DOHH2 (cell line): Measurements from ENCODE around the gene TRABD.

ENCODE experiments used
- H3F3A ChIP-seq: fragments of 200-600 bp; sonication (generic), shearing (Covaris generic); 2 replicates; pipeline ENCODE4 v1.6.0; 2016; ENCODE audit warnings: antibody characterized with exemption, mild to moderate bottlenecking; ENCODE audit not compliant: control insufficient read depth, insufficient read depth
- H3K27ac ChIP-seq: fragments of 200-600 bp; sonication (generic); 2 replicates; pipeline ENCODE4 v1.5.1; 2014; ENCODE audit warnings: low read depth, mild to moderate bottlenecking, low read length, moderate library complexity
- H3K27me3 ChIP-seq: fragments of 200-600 bp; sonication (generic); 2 replicates; pipeline ENCODE4 v1.6.1; 2014; ENCODE audit warnings: mild to moderate bottlenecking, low read length, mixed read lengths; ENCODE audit not compliant: control insufficient read depth
- H3K36me3 ChIP-seq: fragments of 200-600 bp; sonication (generic); 2 replicates; pipeline ENCODE4 v1.6.1; 2014; ENCODE audit warnings: mild to moderate bottlenecking, low read length, moderate library complexity, mixed read lengths; ENCODE audit not compliant: control insufficient read depth
- H3K4me1 ChIP-seq: fragments of 200-600 bp; sonication (generic); 2 replicates; pipeline ENCODE4 v1.6.1; 2014; ENCODE audit warnings: mild to moderate bottlenecking, low read length, mixed read lengths; ENCODE audit not compliant: control insufficient read depth
- H3K4me2 ChIP-seq: fragments of 200-600 bp; sonication (generic); 2 replicates; pipeline ENCODE4 v1.6.0; 2014; ENCODE audit warnings: mild to moderate bottlenecking, low read length, moderate library complexity
- H3K4me3 ChIP-seq: fragments of 200-600 bp; sonication (generic); 2 replicates; pipeline ENCODE4 v1.5.1; 2014; ENCODE audit warnings: mild to moderate bottlenecking, low read length, mixed read lengths
- H3K79me2 ChIP-seq: fragments of 200-600 bp; sonication (generic); 2 replicates; pipeline ENCODE4 v1.6.1; 2014; ENCODE audit warnings: mild to moderate bottlenecking, low read length, mixed read lengths; ENCODE audit not compliant: control insufficient read depth
- H3K9me2 ChIP-seq: fragments of 200-600 bp; sonication (generic); replicated peaks from 2 replicates; pipeline ENCODE4 v1.6.1; 2014; ENCODE audit warnings: mild to moderate bottlenecking, low read length, mixed read lengths; ENCODE audit not compliant: control insufficient read depth
- H3K9me3 ChIP-seq: fragments of 200-600 bp; sonication (generic); 2 replicates; pipeline ENCODE4 v1.6.1; 2014; ENCODE audit warnings: antibody characterized with exemption, low read length, mixed read lengths; ENCODE audit not compliant: control insufficient read depth, insufficient read depth
- H4K20me1 ChIP-seq: fragments of 200-600 bp; sonication (generic); 2 replicates; pipeline ENCODE4 v1.6.0; 2014; ENCODE audit warnings: low read depth, mild to moderate bottlenecking, antibody characterized with exemption, low read length, moderate library complexity; ENCODE audit not compliant: control insufficient read depth, insufficient read depth
- CTCF ChIP-seq: fragments of 200-600 bp; sonication (generic); IDR thresholded peaks from one replicate; pipeline ENCODE4 v1.5.1; 2014; ENCODE audit warnings: antibody characterized with exemption, mild to moderate bottlenecking, low read depth, low read length; ENCODE audit not compliant: poor library complexity, severe bottlenecking
- EZH2phosphoT487 ChIP-seq: fragments of 200-600 bp; sonication (generic); IDR thresholded peaks from 2 replicates; pipeline ENCODE4 v1.6.1; 2017; ENCODE audit warnings: borderline replicate concordance, mild to moderate bottlenecking, antibody characterized with exemption, low read length, moderate library complexity, mixed read lengths

Gene TRABD

DNA sequence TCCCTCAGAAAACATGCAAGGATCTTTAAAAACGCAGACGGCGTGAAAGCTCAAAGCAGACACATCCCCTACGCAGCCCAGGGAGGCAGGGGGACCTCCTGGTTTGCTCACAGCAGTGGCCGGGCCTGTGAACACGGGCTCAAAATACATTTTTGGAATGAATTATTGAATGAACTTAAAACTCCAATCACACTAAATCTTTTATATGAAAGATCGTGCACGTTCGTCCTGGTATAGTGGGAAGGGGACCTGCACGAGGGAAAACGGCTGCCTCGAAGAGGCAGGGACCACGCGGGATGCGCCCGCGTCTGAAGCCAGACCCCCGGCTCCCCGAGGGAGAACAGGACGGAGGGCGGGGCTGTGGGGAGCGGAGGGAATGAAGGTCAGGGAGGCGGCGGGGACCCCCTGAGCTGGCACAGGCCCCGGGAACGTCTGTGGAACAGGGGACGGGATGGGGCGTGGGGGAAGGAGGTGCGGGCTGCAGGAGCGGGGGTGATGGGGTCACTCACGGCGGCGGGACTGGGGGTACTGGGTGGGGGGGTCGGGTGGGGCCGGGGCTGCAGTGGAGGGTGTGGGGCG, 16.4 kb upstream of the TRABD start:
- H4K20me1 ChIP-seq, result no peaks in the 10 kb centered on the region
- TF ChIP-seq EZH2phosphoT487 (peak; percentile 75; the same call in 1 of the 2 replicates), CTCF (no peak)
- H3K4me3 ChIP-seq, result no peak overlapping the region
- H3K36me3 ChIP-seq, result no peaks in the 10 kb centered on the region
- peaks cover 3% of the 10 kb centered on the region; the same call in 1 of the 2 replicates for H3F3A ChIP-seq
- H3K79me2 ChIP-seq, result no peaks in the 10 kb centered on the region
- no peaks in the 10 kb centered on the region; the same call in 1 of the 2 replicates for H3K9me3 ChIP-seq
- H3K27me3 ChIP-seq, result peaks cover 19% of the 10 kb centered on the region
- no peak overlapping the region for H3K4me2 ChIP-seq
- H3K27ac ChIP-seq, result no peak overlapping the region
- no peaks in the 10 kb centered on the region for H3K9me2 ChIP-seq
- H3K4me1 ChIP-seq, result peaks cover 14% of the 10 kb centered on the region

DNA sequence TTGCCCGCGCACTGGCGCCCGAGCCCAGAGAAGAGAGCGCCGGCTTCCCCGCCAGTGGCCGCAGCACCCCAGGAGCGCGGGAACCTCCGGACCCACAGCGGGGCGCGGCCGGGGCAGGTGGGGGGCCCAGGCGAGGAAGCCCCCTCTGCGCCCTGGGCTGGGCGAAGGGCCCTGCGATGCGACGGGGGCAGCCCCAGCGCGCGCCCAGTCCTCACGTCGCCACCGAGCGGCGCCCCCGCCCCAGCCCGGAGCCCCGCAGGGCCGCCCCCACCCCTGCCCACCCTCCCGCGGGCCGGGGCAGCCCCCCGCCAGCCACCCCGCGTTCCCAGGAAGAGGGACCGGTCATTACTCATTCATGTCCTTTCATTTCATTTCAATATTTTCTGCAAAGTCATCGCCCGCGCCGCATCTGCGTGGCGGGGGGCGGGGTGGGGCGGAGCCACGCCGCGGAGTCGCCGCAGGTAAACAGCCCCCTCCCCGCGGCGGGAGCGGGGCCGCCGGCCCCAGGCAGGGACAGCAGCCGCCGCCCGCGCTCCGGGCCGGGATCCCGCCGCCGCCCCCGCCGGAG, 15.9 kb upstream of the TRABD start:
- Histone ChIP-seq H3K27me3 (peaks cover 19% of the 10 kb centered on the region), H3K4me2 (no peak overlapping the region), H3K4me1 (peaks cover 14% of the 10 kb centered on the region)

DNA sequence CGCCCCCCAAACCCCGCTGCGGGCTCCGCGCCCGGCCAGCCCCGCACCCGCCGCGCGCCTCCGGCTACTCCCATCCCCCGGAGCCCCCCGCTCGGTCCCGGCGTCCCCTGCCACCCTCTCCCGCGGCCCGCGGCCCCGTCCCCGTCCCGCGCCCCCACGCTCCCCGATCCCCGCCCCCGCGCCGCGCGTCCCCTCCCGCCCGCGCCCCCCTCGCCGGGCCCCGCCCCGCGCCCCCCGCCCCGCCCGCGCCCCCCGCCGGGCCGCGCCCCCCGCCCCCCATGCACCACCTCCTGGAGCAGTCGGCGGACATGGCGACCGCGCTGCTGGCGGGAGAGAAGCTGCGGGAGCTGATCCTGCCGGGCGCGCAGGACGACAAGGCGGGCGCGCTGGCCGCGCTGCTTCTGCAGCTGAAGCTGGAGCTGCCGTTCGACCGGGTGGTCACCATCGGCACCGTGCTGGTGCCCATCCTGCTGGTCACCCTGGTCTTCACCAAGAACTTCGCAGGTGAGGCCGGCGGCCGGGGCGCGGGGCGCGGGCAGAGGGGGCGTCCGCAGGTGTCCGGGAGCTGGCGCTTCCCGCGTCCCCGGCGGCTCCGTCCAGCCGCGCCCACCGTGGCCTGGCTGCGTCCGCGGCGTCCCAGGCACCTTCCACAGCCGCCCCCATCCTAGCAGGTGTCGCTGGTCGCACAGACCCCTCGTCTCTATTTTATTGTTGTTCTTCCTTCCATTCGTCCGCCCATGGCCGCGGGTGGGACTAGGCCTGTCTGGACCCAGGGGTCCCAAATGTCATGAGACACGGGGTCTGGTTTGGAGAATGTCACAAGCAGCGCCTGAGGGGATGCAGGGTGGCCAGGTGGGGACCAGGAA, 15.0 kb upstream of the TRABD start, which contains the start of gene PANX2:
Gene PANX2, plus strand, starts transcription at position 279 of the 866 bp plus-strand sequence. Its CDS starts 0 bp downstream, at position 279.
- Histone ChIP-seq H4K20me1 (no peaks in the 10 kb centered on the region), H3K9me3 (no peaks in the 10 kb centered on the region; the same call in 1 of the 2 replicates), H3K4me1 (peaks cover 14% of the 10 kb centered on the region), H3K36me3 (no peaks in the 10 kb centered on the region), H3K79me2 (no peaks in the 10 kb centered on the region), H3F3A (peaks cover 3% of the 10 kb centered on the region; the same call in 1 of the 2 replicates), H3K27me3 (peaks cover 19% of the 10 kb centered on the region), H3K4me3 (no peak within 1 kb of the TSS), H3K4me2 (no peak within 1 kb of the TSS), H3K27ac (no peak within 1 kb of the TSS), H3K9me2 (no peaks in the 10 kb centered on the region)
- TF ChIP-seq CTCF (no peak), EZH2phosphoT487 (no peak)

More for the DNA sequence above, 15.9 kb upstream of the TRABD start:
- Histone ChIP-seq H4K20me1 (no peaks in the 10 kb centered on the region), H3K36me3 (no peaks in the 10 kb centered on the region), H3F3A (peaks cover 3% of the 10 kb centered on the region; the same call in 1 of the 2 replicates), H3K4me3 (no peak overlapping the region), H3K9me2 (no peaks in the 10 kb centered on the region), H3K9me3 (no peaks in the 10 kb centered on the region; the same call in 1 of the 2 replicates), H3K27ac (no peak overlapping the region), H3K79me2 (no peaks in the 10 kb centered on the region)
- TF ChIP-seq CTCF (no peak), EZH2phosphoT487 (no peak)
